CD14-positive monocyte (primary cell): ENCODE measurements around the gene STK32B. TPM values are rescaled to one million over a fixed set of nuclear protein-coding genes. Genes with fewer than 3 reads are reported as not detected.

Experiments used
- DNase-seq, 3 donors: peaks; one replicate each; pipeline ENCODE4 v3.0.0-alpha.2; 2011 to 2022
- H2AFZ ChIP-seq: 2 replicates; pipeline ENCODE4 v1.6.0; 2012; ENCODE audit warnings: mild to moderate bottlenecking, low read depth, low read length, inconsistent platforms; ENCODE audit not compliant: insufficient read depth, poor library complexity, severe bottlenecking
- H3K27ac ChIP-seq, 2 donors: 1 replicate in 1 of 2; 2 replicates in 1 of 2; pipeline ENCODE4 v1.5.1; 2012 to 2013; ENCODE audit warnings: low read length in 2 of 2, control low read depth in 1 of 2, inconsistent platforms in 1 of 2, low read depth in 1 of 2, mild to moderate bottlenecking in 1 of 2
- H3K27me3 ChIP-seq, 2 donors: one replicate each; pipeline versions ENCODE4 v1.6.0 to v1.6.1; 2011 to 2013; ENCODE audit warnings: low read length in 2 of 2; ENCODE audit not compliant: control insufficient read depth in 2 of 2, insufficient read depth in 2 of 2
- H3K36me3 ChIP-seq, 2 donors: replicated peaks in 1 of 2; 1 replicate in 1 of 2; 2 replicates in 1 of 2; pipeline versions ENCODE4 v1.5.1 to v1.6.1; 2012 to 2013; ENCODE audit warnings: low read length in 2 of 2, control low read depth in 1 of 2, inconsistent platforms in 1 of 2, mild to moderate bottlenecking in 1 of 2; ENCODE audit not compliant: insufficient read depth in 2 of 2, control insufficient read depth in 1 of 2
- H3K4me1 ChIP-seq, 2 donors: 1 replicate in 1 of 2; 2 replicates in 1 of 2; pipeline versions ENCODE4 v1.5.1 to v1.6.1; 2012 to 2013; ENCODE audit warnings: low read length in 2 of 2, control low read depth in 1 of 2, inconsistent platforms in 1 of 2, mild to moderate bottlenecking in 1 of 2, moderate library complexity in 1 of 2; ENCODE audit not compliant: insufficient read depth in 2 of 2, control insufficient read depth in 1 of 2
- H3K4me2 ChIP-seq: replicated peaks from 2 replicates; pipeline ENCODE3; 2012; ENCODE audit warnings: low read length, moderate library complexity, mild to moderate bottlenecking; ENCODE audit not compliant: poor library complexity, severe bottlenecking; ENCODE audit errors: extremely low read depth
- H3K4me3 ChIP-seq, 3 experiments: fragments of 200-600 bp in 1 of 3; sonication (generic) in 1 of 3; replicated peaks in 1 of 3; 1 replicate in 2 of 3; 2 replicates in 1 of 3; pipeline ENCODE4 v1.5.1; 2011 to 2013; ENCODE audit warnings: low read length in 3 of 3, mild to moderate bottlenecking in 3 of 3, control low read depth in 2 of 3, low read depth in 2 of 3, inconsistent platforms in 1 of 3, moderate library complexity in 1 of 3
- H3K79me2 ChIP-seq: 2 replicates; pipeline ENCODE4 v1.6.0; 2012; ENCODE audit warnings: mild to moderate bottlenecking, control low read depth, inconsistent platforms, low read length, moderate library complexity; ENCODE audit not compliant: insufficient read depth
- H3K9ac ChIP-seq: 2 replicates; pipeline ENCODE4 v1.6.0; 2017; ENCODE audit warnings: low read length, mild to moderate bottlenecking; ENCODE audit not compliant: insufficient read depth, poor library complexity, severe bottlenecking
- H3K9me3 ChIP-seq, 2 donors: replicated peaks in 1 of 2; 1 replicate in 1 of 2; 2 replicates in 1 of 2; pipeline versions ENCODE4 v1.5.1 to v1.6.1; 2012 to 2013; ENCODE audit warnings: low read length in 2 of 2, control low read depth in 1 of 2; ENCODE audit not compliant: control insufficient read depth in 1 of 2, insufficient read depth in 1 of 2
- H4K20me1 ChIP-seq: 2 replicates; pipeline ENCODE4 v1.6.0; 2012; ENCODE audit warnings: mild to moderate bottlenecking, low read length, control low read depth, moderate library complexity; ENCODE audit not compliant: insufficient read depth
- H3K27ac Mint-ChIP-seq, 7 donors: one replicate each; pipeline ENCODE4 v1.8.0; 2020; ENCODE audit warnings: mild to moderate bottlenecking in 7 of 7, mixed read lengths in 7 of 7, moderate library complexity in 6 of 7, inconsistent platforms in 2 of 7
- H3K27me3 Mint-ChIP-seq, 3 donors: one replicate each; pipeline ENCODE4 v1.8.0; 2021 to 2022; ENCODE audit warnings: low read depth in 3 of 3, mild to moderate bottlenecking in 3 of 3, mixed read lengths in 3 of 3, moderate library complexity in 3 of 3, inconsistent platforms in 1 of 3
- H3K36me3 Mint-ChIP-seq, 2 donors: one replicate each; pipeline ENCODE4 v1.8.0; 2020; ENCODE audit warnings: mixed read lengths in 2 of 2, inconsistent platforms in 1 of 2, mild to moderate bottlenecking in 1 of 2
- H3K4me1 Mint-ChIP-seq: one replicate; pipeline ENCODE4 v1.8.0; 2020; ENCODE audit warnings: mild to moderate bottlenecking, mixed read lengths
- H3K4me3 Mint-ChIP-seq, 2 donors: one replicate each; pipeline ENCODE4 v1.8.0; 2020; ENCODE audit warnings: mild to moderate bottlenecking in 2 of 2, mixed read lengths in 2 of 2, moderate library complexity in 1 of 2
- H3K9me3 Mint-ChIP-seq, 7 donors: one replicate each; pipeline ENCODE4 v1.8.0; 2020 to 2022; ENCODE audit warnings: mixed read lengths in 7 of 7, mild to moderate bottlenecking in 6 of 7, moderate library complexity in 6 of 7, inconsistent platforms in 2 of 7
- CTCF ChIP-seq: fragments of 200-600 bp; IDR thresholded peaks from one replicate; pipeline ENCODE4 v1.8.0; 2022; ENCODE audit warnings: antibody characterized with exemption, mild to moderate bottlenecking
- WGBS: methylation state at CpG from one replicate; pipeline ENCODE4 v1.1.5; 2013; ENCODE audit warnings: missing lambda C conversion rate; ENCODE audit not compliant: insufficient coverage; 5-methylcytosine and 5-hydroxymethylcytosine counted together
- intact Hi-C, 2 donors: fragments of 100-400 bp; cut with micrococcal nuclease; formaldehyde crosslinking; loops; one replicate each; pipeline versions ENCODE4 v1.15.0 to v1.15.1; 2023
- polyA plus RNA-seq, 3 donors: library from polyadenylated mRNA; depleted of rRNA in 1 of 3; unstranded in 2 of 3; stranded (reverse) in 1 of 3; fragments of 300-500 nt in 2 of 3; fragments of >200 nt in 1 of 3; fragmentation: Illumina TruSeq in 2 of 3; gene quantifications; 1 replicate in 2 of 3; 2 replicates in 1 of 3; pipeline ENCODE4 v1.2.3, GENCODE V29; 2012 to 2021

STK32B gene
- polyA plus RNA-seq, 3 donors: 0.61 to 1.7 (median 0.75) TPM

- TF ChIP-seq CTCF: no peak
- Mint-ChIP-seq H3K27me3 (no peaks in the 10 kb centered on the region), H3K4me3 (no peak overlapping the region), H3K36me3 (peaks cover 2% of the 10 kb centered on the region in 2 donors), H3K9me3 (no peaks in the 10 kb centered on the region), H3K4me1 (peaks cover 40% of the 10 kb centered on the region), H3K27ac (no peak overlapping the region)
- no peak for DNase-seq
- H3K4me3 ChIP-seq: no peak overlapping the region
- no peaks in the 10 kb centered on the region for H3K79me2 ChIP-seq
- no peaks in the 10 kb centered on the region for H3K9me3 ChIP-seq
- H2AFZ ChIP-seq: no peak overlapping the region
- WGBS: 100% methylated on average over 1 of the region's 4 CpGs
- no peak overlapping the region for H3K9ac ChIP-seq
- H3K27ac ChIP-seq: no peak overlapping the region
- H4K20me1 ChIP-seq: no peaks in the 10 kb centered on the region
- H3K4me2 ChIP-seq: no peak overlapping the region
- H3K36me3 ChIP-seq: no peaks in the 10 kb centered on the region
- peaks cover 32 to 33% of the 10 kb centered on the region in 2 donors for H3K4me1 ChIP-seq
- intact Hi-C loops: no loop called here
- H3K27me3 ChIP-seq: no peaks in the 10 kb centered on the region
Observed at GRCh38 chr4:5030221-5030620, 21.1 kb upstream of the STK32B start.

GRCh38 chr4:5030927-5031326, 20.4 kb upstream of the STK32B start:
- Histone ChIP-seq H3K27ac (no peak overlapping the region), H2AFZ (no peak overlapping the region), H3K4me2 (no peak overlapping the region), H3K4me1 (peaks cover 37 to 38% of the 10 kb centered on the region in 2 donors), H3K36me3 (no peaks in the 10 kb centered on the region), H3K9ac (no peak overlapping the region), H3K79me2 (no peaks in the 10 kb centered on the region), H4K20me1 (no peaks in the 10 kb centered on the region), H3K9me3 (no peaks in the 10 kb centered on the region), H3K4me3 (no peak overlapping the region), H3K27me3 (no peaks in the 10 kb centered on the region)
- Mint-ChIP-seq H3K27me3 (no peaks in the 10 kb centered on the region), H3K36me3 (peaks cover 4% of the 10 kb centered on the region in 2 donors), H3K4me3 (no peak overlapping the region), H3K27ac (peak overlapping the region in 1 of 7 donors; percentile 35), H3K4me1 (peaks cover 44% of the 10 kb centered on the region), H3K9me3 (no peaks in the 10 kb centered on the region)
- no peak for TF ChIP-seq CTCF
- DNase-seq: no peak
- intact Hi-C loops: no loop called here
- WGBS: no CpG with 5 or more reads among the region's 3 CpGs
